WERI-Rb-1 (cell line): ENCODE measurements around the gene KANSL1.

ENCODE experiments used
- DNase-seq: peaks from one replicate; pipeline ENCODE4 v3.0.0-alpha.2; 2020
- H3K27ac ChIP-seq: fragments of 250-450 bp; sonication (Bioruptor Pico); 2 replicates; pipeline ENCODE4 v1.5.1; 2020; ENCODE audit warnings: mild to moderate bottlenecking, moderate library complexity
- H3K27me3 ChIP-seq: fragments of 250-450 bp; sonication (Bioruptor Pico); 2 replicates; pipeline ENCODE4 v1.5.1; 2021; ENCODE audit warnings: mild to moderate bottlenecking, low read depth, moderate library complexity; ENCODE audit not compliant: insufficient read depth, severe bottlenecking
- H3K36me3 ChIP-seq: fragments of 250-450 bp; sonication (Bioruptor Pico); 2 replicates; pipeline ENCODE4 v1.5.1; 2020; ENCODE audit warnings: mild to moderate bottlenecking, moderate library complexity
- H3K4me3 ChIP-seq: 2 replicates; pipeline ENCODE4 v1.5.1; 2011; ENCODE audit warnings: low read depth, mild to moderate bottlenecking, control low read depth, low read length
- H3K9me3 ChIP-seq: fragments of 250-450 bp; sonication (Bioruptor Pico); 2 replicates; pipeline ENCODE4 v1.5.1; 2021; ENCODE audit warnings: mild to moderate bottlenecking, moderate library complexity; ENCODE audit not compliant: severe bottlenecking
- CTCF ChIP-seq: IDR thresholded peaks from 2 replicates; pipeline ENCODE4 v1.5.1; 2011; ENCODE audit warnings: low read depth, mild to moderate bottlenecking, control low read depth, inconsistent platforms, low read length

The KANSL1 gene

GRCh38 chr17:46135126-46135812, 58.0 kb downstream of the KANSL1 start:
- TF ChIP-seq CTCF, result no peak
- DNase-seq, result no peak
- Histone ChIP-seq H3K9me3 (no peaks in the 10 kb centered on the region), H3K27ac (no peak overlapping the region), H3K27me3 (no peaks in the 10 kb centered on the region), H3K4me3 (no peak overlapping the region), H3K36me3 (peaks cover 16% of the 10 kb centered on the region)

GRCh38 chr17:46129302-46129701, 63.9 kb downstream of the KANSL1 start:
- no peaks in the 10 kb centered on the region for H3K9me3 ChIP-seq
- peaks cover 13% of the 10 kb centered on the region for H3K36me3 ChIP-seq
- no peak for TF ChIP-seq CTCF
- H3K27ac ChIP-seq, result no peak overlapping the region
- no peaks in the 10 kb centered on the region for H3K27me3 ChIP-seq
- H3K4me3 ChIP-seq, result no peak overlapping the region
- DNase-seq, result no peak

GRCh38 chr17:46128453-46128852, 64.8 kb downstream of the KANSL1 start:
- no peak for TF ChIP-seq CTCF
- H3K4me3 ChIP-seq, result no peak overlapping the region
- DNase-seq, result no peak
- no peaks in the 10 kb centered on the region for H3K9me3 ChIP-seq
- no peaks in the 10 kb centered on the region for H3K27me3 ChIP-seq
- no peak overlapping the region for H3K27ac ChIP-seq
- H3K36me3 ChIP-seq, result peaks cover 17% of the 10 kb centered on the region

GRCh38 chr17:46127524-46127923, 65.7 kb downstream of the KANSL1 start:
- H3K27me3 ChIP-seq, result no peaks in the 10 kb centered on the region
- no peak for TF ChIP-seq CTCF
- no peaks in the 10 kb centered on the region for H3K9me3 ChIP-seq
- peaks cover 12% of the 10 kb centered on the region for H3K36me3 ChIP-seq
- no peak overlapping the region for H3K4me3 ChIP-seq
- H3K27ac ChIP-seq, result no peak overlapping the region
- no peak for DNase-seq

- H3K4me3 ChIP-seq, result no peak overlapping the region
- H3K27me3 ChIP-seq, result no peaks in the 10 kb centered on the region
- no peaks in the 10 kb centered on the region for H3K9me3 ChIP-seq
- H3K27ac ChIP-seq, result no peak overlapping the region
- H3K36me3 ChIP-seq, result peaks cover 12% of the 10 kb centered on the region
- DNase-seq, result no peak
- no peak for TF ChIP-seq CTCF
Measured at GRCh38 chr17:46126840-46127239, 66.4 kb downstream of the KANSL1 start.

- DNase-seq, result no peak
- no peak overlapping the region for H3K27ac ChIP-seq
- TF ChIP-seq CTCF, result no peak
Measured at GRCh38 chr17:46125831-46126230, 67.4 kb downstream of the KANSL1 start.

More at GRCh38 chr17:46125831-46126230, 67.4 kb downstream of the KANSL1 start:
- Histone ChIP-seq H3K9me3 (no peaks in the 10 kb centered on the region), H3K36me3 (peaks cover 12% of the 10 kb centered on the region), H3K27me3 (no peaks in the 10 kb centered on the region), H3K4me3 (no peak overlapping the region)
